Activated naive CD8-positive, alpha-beta T cell treated with anti-CD3 and anti-CD28 coated beads, Interleukin-2, amount 50 U/mL, for 16 hours (primary cell): ENCODE data around the gene BUB1B.
"Not testable (repeated sequence)": the region's sequence is repeated elsewhere in the genome, so short reads cannot be mapped to it uniquely, and the experiment has no call there.

Source experiments
- DNase-seq: peaks from one replicate; pipeline ENCODE4 v3.0.0-alpha.2; 2020; ENCODE audit warnings: low read depth, low spot score

The BUB1B gene

DNA sequence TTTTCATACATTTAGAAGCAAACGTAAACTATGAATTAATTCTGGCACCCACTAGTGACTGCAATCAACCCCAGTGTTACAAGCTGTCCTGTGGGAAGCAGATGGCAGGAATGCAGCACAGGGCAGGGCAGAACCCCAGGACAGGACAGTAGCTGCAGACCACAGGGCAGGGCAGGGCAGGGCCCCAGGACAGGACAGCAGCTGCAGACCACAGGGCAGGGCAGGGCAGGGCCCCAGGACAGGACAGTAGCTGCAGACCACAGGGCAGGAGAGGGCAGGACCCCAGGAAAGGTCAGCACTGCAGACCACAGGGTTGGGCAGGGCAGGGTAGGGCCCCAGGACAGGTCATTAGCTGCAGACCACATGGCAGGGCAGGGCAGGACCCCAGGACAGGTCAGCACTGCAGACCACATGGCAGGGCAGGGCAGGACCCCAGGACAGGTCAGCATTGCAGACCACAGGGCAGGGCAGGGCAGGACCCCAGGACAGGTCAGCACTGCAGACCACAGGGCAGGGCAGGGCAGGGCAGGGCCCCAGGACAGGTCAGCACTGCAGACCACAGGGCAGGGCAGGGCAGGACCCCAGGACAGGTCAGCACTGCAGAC, 24.9 kb upstream of the BUB1B start:
- not testable (repeated sequence) for DNase-seq

DNA sequence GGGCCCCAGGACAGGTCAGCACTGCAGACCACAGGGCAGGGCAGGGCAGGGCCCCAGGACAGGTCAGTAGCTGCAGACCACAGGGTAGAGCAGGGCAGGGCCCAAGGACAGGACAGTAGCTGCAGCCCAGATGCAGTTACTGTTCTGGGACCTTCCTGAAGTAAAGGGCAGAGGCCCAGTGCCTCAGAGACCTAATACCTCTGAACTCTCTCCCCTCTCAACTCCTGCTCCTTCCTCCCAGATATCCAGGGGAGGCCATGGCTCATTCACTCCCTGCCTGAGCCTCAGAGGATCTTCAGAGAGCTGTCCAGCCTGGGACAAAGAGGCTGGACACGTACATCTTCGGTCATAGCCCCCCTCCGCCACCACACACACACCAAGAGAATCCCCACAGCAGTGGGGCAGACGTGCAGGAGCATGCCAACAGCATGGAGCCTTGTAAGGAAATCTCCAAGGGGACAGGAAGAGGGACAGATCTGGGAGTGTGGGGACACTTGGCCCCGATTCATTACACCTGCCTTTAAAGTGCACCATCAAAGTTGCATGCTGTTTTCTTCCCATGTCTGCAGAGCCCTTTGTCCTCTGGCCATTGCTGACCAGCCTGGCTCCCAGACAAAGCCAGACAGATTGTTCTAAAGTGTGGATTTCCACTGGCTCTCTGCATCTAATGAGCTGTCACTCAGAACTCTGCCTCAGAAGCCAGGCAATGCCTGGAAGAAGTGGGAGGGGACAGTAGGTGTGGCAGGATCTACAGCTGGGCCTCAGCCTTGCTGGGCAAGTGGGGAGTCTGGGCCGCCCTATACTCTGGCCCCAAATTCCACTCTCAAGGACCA, 24.2 kb upstream of the BUB1B start:
- no peak for DNase-seq

DNA sequence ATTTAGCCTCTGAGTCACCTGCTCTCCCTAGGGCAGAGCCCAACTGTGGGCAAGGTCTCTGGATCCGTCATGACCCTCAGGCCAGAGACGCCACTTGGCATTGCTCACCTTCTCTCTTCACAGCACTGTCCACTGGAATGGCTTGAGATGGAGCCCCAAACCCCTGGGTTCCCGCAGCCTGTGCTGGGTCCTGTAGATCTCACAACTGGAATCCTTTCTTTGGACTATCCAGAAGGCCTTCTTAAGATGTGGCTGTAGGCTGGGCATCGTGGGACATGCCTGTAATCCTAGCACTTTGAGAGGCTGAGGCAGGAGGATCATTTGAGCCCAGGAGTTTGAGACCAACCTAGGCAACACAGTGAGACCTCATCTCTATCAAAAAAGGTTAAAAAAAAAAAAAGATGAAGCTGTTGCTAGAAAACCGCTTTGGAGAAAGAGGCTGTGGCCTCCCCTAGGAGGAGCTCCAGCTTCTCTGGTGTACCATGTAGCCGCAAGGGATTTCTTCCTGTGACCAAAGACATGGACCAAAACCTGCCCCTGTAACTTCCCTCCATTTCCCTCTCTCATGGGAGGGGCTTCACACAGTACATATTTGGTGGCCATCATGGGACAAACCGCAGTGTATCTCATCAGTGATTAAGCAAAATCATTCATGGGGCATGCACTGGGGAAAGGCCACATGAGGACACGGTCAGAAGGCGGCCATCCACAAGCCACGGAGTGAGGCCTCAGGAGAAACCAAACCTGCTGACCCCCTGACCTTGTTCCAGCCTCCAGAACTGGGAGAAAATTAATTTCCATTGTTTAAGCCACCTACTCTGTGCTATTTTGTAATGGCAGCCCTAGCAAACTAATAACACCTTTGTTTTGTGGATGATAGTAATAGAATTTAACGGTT, 23.3 kb upstream of the BUB1B start:
- DNase-seq = no peak

DNA sequence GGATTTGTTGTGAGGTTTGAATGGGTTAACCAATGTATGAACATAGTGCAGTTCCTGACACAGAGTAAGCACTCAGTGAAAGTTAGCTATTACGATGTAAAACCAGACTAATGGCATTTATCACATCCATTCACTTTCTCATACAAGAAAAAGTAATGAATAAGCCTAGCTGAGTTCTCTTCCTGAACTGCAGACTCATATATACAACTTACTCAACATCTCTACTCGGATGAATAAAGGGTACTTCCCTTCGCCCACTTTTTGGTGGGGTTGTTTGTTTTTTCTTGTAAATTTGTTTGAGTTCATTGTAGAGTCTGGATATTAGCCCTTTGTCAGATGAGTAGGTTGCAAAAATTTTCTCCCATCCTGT, 22.7 kb upstream of the BUB1B start:
- DNase-seq = not testable (repeated sequence)

DNA sequence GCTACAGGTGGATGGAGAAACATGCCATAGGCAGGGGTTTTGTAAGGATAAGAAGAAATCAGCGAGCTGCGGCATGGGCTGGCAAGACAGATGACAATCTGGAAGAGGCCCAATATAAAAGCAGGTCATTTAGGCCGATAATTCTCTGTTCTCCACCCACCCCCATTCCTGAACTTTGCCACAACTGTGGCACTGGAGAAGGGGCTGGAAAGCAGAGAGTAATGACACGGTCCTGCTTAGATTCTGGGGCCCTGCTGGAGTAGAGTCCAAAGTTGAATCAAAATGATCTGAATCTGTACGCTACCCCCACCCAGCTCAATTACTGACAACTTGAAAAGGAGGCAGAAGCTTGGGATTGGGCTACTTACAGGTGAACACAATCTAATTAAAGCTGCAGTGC, 18.4 kb upstream of the BUB1B start:
- DNase-seq = no peak

DNA sequence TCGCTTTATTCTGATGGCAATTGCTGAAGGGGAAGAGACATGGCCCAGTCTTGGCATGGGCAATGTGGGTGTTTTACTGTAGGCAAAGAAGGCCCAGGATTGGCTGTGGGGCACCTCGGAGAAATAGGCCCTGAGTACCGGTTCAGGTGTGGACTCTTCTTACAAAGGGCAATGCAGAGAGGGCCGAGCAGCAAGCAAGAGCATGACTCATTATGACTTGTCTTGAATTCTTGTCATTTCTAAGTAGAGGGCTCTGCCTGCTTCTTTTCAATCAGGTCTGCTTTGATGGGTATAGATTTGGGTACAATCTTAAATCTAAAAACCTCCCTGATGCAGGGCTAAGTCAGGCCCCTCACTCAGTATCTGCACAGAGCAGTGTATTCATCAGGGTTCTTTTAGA, 14.8 kb upstream of the BUB1B start:
- no peak for DNase-seq

DNA sequence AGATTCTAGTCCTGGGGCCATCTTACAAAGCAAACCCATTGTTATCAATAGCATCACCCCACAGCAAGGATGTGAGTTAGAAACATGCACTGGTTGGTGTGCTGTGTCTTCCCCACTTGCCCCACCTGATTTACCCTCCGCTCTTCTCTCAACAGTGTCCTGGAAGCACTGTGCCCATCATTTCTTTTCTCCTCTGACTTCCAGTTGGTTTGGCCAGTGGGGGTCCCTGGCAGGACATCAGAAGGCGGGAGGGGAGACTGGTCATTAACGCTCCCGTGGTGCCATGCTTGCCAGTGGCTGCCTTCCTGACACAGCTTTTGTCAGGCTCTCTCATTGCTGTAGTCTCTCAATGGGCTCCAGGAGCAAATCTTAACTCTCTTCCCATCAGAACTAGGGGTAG, 11.5 kb upstream of the BUB1B start:
- DNase-seq = no peak

DNA sequence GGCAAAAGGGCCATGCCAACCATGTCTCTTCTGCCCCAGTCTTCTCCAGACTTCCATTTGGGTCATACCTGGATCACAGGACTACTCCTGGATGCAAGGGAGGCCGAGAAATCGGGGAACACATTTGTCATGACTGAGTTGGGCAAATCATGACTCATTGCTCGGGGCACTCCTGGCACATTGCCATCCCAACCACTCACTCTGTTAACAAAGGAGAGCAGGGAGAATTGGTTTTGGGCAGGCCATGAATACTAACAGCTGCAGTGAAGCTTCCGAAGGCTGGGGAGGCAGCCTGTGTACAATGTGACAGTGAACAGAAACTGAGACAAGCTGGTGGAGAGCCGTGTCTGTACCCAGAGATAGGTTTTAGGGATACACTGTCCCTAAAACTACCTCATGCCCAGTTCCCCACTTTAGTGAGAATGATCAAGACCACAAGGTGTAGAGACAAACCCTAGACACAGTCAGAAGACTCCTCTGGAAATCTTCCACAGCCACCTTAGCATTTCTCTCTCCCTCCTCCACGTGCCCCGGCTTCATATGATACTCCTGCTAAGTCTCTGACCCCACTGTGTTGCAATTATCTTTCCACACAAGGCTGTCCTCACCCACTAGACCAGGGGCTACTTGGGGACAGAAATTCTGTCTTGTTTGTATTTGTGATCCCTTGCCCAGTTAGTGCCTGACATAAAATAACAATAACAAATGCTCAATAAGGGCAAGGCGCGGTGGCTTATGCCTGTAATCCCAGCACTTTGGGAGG, 10.5 kb upstream of the BUB1B start:
- DNase-seq = no peak

DNA sequence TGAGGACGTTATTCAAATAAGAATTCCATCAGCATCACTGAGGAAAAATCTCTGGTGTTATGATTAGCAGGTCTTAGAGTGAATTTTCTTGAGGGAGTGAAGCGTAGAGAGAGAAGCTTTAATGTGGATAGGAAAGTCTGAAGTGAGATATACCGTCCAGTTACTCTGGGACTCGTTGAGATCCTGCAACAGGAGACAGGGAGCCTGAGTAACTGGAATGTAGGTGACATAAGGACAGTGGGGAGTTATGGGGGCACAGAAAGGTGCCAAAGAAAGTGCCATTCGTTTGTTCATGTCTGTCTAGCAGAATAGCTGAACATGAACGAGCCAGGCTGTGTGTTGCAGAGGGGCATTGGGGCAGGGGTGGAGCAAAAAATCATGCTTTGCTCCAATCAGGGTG, 9.4 kb upstream of the BUB1B start:
- no peak for DNase-seq

DNA sequence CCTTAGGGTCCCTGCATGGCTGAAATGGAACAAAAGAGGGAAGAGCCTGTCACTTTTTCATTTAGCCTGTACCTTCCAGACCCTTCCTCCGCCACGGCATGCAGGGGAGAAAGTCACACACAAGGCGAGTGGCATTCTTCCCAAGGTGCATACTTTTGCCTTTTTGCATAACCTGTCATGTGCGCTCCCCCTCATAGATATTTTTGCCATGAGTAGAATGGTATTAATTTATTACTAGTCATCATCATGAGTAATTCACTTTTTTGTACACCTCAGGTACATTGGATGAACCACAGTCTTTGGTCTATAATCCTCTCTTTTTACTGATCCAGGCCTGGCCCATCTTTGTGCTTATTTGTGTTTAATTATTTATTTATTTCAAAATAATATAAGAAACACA, 8.9 kb upstream of the BUB1B start:
- DNase-seq = no peak

DNA sequence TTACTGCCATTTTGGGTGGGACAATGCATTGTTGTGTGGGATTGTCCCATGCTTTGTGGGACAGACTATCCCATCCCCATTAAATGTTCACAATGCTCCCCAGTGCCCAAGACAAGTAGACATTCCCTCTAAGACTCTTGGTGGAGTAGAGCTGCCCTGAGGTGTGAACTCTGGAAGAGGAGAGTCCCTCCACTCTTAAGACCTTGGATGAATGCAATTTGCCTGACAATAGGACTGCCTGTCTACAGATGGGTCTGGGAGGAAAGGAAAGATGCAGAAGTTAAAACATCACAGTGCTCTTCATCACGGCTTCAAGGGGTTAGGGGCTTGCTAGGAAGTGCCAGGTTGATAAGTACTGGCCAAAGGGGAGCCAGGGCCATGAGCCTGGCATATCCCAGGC, 6.0 kb upstream of the BUB1B start:
- DNase-seq = not testable (repeated sequence)

DNA sequence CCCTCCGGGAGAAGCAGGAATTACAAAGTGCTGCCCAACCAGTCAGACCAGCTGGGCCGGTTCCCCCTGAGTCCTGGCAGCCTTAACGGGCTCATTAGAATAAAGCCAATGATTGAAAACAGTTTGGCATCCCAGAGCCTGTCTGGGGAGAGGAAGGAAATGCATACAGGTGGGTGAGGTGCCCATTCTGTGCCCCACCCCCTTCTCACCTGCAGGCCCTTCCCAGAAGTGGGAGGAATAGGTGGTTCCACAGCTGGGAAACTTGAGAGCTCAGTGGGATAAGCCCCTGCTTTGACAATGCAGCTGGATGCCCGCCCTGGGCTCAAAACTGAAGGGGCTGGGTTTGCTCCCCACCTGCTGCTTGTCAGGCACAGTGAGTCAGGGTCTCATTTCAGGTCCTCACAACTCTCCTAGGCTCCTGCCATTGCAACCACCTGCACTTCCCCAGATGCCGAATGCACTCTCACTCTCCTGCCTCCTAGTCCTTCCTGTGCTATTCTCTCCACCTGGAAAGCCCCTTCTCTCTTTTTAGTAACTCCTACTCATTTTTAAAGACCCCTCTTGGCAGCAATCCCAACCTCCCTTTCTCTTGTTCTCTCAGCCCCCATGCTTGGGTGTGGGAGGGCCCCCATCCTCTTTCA, 5.5 kb upstream of the BUB1B start:
- DNase-seq = no peak

DNA sequence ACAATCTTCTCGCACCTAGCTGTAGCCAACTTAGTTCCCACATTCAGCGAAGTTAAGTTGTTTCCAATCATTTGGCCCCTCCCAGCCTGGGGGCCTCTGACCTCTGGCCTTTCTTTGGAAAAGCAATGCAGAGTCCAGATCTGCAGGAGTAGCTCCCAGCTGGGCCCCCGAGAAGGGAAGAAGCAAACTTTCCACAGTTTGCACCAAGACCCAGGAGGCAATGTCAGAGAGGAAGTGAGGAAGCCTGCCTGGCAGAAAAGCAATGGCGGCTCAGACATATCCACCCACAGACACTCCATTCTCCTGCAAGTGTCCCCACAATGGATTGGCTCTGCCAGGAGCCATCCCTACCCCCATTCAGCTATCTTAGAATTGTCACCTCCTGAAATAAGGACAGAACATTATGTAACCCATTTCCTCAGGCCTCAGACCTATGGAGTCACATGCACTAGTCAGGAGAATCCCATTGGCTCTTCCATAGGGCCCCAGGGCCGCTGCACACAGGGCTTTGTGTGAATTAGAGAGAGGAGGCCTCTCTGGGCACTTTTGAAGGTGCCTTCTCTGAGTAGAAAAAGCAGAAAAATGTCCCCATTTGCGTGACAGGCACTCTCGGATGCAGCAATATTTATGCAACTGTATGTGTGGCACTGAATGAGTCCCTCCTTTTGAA, 3.0 kb upstream of the BUB1B start:
- DNase-seq = no peak

DNA sequence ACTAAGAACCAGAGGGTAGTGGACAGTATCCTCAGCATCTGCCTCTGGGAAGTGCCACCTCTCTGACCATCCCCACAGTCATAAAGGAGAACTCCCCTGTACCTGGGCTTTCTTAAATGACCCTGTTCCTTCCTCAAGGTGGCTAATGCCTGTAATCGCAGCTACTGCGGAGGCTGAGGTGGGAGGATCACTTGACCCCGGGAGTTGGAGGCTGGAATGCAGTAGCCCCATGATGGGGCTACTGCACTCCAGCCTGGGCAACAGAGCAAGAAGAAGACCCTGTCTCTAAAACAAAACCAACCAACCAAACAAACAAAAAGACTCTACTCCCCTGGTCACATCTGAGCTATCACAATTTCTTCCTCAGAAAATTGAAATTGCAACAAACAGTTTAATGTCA, 848 bp upstream of the BUB1B start:
- no peak for DNase-seq

DNA sequence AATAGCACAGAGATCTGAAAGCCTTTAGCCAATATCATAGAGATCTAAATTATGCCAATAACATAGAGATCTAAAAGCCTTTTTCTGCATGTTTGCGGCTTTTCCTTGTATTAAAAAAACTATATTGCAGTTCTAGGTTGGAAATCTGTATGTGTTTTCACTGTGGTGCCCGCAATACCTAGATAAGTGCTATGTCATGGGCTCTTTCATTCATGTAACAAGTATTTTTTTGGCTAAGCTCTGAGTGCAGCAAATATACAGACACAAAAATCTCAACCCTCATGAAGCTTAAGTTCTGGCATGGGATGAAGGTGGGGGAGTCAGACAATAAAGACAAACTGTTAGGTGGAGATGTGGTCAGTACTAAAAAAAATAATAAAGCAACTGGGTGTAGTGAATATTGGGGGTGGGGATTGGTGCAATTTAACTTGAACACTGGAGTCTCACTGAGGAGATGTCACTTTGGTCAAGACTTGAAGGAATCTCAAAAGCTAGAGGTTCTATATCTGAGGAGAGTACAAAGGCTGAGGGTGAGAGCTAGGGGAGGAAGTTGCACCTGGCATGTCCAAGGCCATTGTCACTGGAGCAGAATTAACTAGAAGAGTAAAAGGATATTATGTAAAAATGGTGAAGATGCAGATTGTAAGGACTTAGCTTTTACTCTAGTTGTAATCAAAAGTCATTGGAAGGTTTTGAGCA, 973 bp downstream of the BUB1B start:
- DNase-seq = no peak

DNA sequence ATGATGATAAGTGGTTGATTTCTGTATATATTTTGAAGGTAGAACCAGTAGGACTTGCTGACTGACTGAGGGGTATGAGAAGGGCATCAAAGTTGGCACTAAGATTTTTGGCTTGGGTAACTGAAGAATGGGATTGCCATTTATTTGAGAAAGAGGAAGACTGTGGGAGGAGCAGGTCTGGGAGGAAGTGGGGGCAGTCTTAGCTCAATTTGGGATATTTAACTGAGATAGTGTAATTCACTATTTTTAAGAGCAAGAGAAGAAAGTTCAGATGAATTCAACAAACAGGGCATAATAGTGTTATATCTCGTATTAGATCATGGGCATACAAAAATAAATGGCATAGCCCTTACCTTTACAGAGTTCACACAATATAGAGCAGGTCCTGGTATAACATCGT, 1.7 kb downstream of the BUB1B start:
- DNase-seq = no peak

DNA sequence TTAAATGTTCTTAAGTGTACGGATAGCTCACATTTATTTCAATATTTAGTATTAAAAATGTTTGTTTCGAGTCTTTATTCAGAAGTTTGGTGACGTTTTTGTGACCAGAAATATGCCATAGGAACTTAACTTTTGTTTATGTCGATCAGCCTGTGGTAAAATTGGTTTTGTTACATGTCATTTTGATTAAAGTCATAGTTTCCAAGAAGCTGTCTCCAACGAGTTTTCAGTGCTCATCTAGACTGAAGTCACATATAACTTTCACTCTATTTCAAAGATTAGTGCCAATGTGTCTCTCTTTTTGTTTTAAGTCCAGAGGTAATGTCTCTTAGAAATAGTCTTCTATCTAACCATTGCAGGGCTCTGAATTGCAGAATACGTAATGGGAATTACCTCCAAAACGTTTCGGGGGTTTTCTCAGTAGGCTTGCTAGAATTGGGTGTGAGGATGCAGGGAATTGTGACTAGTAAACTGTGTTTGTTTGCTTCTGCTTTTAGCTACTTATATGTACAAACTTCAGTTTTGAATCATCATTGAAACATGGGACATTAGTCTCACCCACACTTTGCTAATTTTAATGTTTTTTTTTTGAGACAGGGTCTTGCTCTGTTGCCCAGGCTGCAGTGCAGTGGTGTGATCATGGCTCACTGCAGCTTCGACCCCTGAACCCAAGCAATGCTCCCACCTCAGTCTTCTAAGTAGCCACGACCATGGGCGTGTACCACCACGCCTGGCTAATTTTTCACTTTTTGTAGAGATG, 3.0 kb downstream of the BUB1B start:
- DNase-seq = no peak

DNA sequence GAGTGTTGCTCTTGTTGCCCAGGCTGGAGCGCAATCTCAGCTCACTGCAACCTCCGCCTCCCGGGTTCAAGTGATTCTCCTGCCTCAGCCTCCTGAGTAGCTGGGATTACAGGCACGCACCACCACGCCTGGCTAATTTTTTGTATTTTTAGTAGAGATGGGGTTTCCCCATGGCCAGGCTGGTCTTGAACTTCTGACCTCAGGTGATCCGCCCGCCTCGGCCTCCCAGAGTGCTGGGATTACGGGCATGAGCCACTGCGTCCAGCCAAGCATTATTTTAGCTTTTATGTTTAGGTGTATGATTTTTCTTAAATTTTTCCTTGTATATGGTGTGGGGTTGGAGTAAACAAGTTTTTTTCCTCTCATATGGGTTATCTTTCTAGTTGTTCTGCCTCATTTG, 6.5 kb downstream of the BUB1B start:
- not testable (repeated sequence) for DNase-seq

DNA sequence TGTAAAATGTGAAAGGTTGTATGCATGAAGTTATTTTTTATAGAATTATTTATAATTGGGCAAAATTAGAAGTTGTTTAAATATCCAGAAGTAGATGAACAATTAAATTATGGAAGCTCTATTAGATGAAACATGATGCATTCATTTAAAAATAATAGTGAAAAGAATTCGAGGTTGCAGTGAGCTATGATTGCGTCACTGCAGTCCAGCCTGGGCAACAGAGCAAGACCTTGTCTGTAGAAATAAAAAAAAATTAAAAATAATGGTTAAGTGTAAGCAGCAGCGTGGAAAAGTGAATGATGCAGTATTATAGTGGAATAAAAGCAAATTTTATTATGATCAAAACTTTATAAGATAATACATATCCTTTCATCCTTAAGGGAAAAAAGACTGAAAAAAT, 14.3 kb downstream of the BUB1B start:
- DNase-seq = no peak
